ENCODE measurements around the gene ACADM. TPM values are rescaled to one million over a fixed set of nuclear protein-coding genes. Genes with fewer than 3 reads are reported as not detected.

The ACADM gene
- total RNA-seq, 1 donor from 2014 or later, result 85.1 TPM

- H4K20me1 ChIP-seq (ENCODE audit: low read depth), result peaks cover 66% of the 10 kb centered on the region
- no peak overlapping the region for H3K4me3 Mint-ChIP-seq
- peaks cover 36% of the 10 kb centered on the region for H3K36me3 ChIP-seq
- no peaks in the 10 kb centered on the region for H3K9me3 ChIP-seq (ENCODE audit: low read depth)
- no peaks in the 10 kb centered on the region for H3K27me3 ChIP-seq
- TF ChIP-seq EZH2phosphoT487 (IDR thresholded peaks at IDR 0.05), result no peak
- DNase-seq (ENCODE audit: low spot score), result no peak
- no peak overlapping the region for H2AFZ ChIP-seq (replicated peaks)
- H3K4me1 ChIP-seq, result peaks cover 46% of the 10 kb centered on the region
- no peaks in the 10 kb centered on the region for H3K27me3 Mint-ChIP-seq (ENCODE audit: insufficient read depth, low read depth)
- peak overlapping the region; percentile 53 for H3K27ac ChIP-seq
- peaks cover 68% of the 10 kb centered on the region for H3K79me2 ChIP-seq (ENCODE audit: low read depth)
- H3K9ac ChIP-seq, result no peak overlapping the region
- H3K9me3 Mint-ChIP-seq, result no peaks in the 10 kb centered on the region
- H3K36me3 Mint-ChIP-seq, result peaks cover 26% of the 10 kb centered on the region
- H3K27ac Mint-ChIP-seq, result no peak overlapping the region
- H3K4me1 Mint-ChIP-seq, result peaks cover 32% of the 10 kb centered on the region
- peak overlapping the region; percentile 9 for H3K4me2 ChIP-seq
- H3K4me3 ChIP-seq, result no peak overlapping the region
- peaks cover 65% of the 10 kb centered on the region for H3F3A ChIP-seq (ENCODE audit: low read depth)
Observed at GRCh38 chr1:75792091-75792490, 67.6 kb downstream of the ACADM start.

- Histone ChIP-seq H3K36me3 (peaks cover 36% of the 10 kb centered on the region), H3K9me3 (ENCODE audit: low read depth) (no peaks in the 10 kb centered on the region), H3K27ac (peak overlapping the region; percentile 74), H4K20me1 (ENCODE audit: low read depth) (peaks cover 43% of the 10 kb centered on the region), H3K4me1 (peaks cover 25% of the 10 kb centered on the region), H3K4me3 (no peak overlapping the region), H3F3A (ENCODE audit: low read depth) (peaks cover 59% of the 10 kb centered on the region), H3K27me3 (no peaks in the 10 kb centered on the region), H2AFZ (replicated peaks) (no peak overlapping the region), H3K9ac (no peak overlapping the region), H3K79me2 (ENCODE audit: low read depth) (peaks cover 45% of the 10 kb centered on the region), H3K4me2 (no peak overlapping the region)
- Mint-ChIP-seq H3K4me1 (peaks cover 9% of the 10 kb centered on the region), H3K4me3 (no peak overlapping the region), H3K27ac (no peak overlapping the region), H3K36me3 (peaks cover 26% of the 10 kb centered on the region), H3K27me3 (ENCODE audit: insufficient read depth, low read depth) (no peaks in the 10 kb centered on the region), H3K9me3 (no peaks in the 10 kb centered on the region)
- peak; percentile 9 for DNase-seq (ENCODE audit: low spot score)
- TF ChIP-seq CTCF (IDR thresholded peaks at IDR 0.05) (no peak), EZH2 (IDR thresholded peaks at IDR 0.05) (no peak), EZH2phosphoT487 (IDR thresholded peaks at IDR 0.05) (no peak)
Observed at GRCh38 chr1:75794382-75794781, 69.9 kb downstream of the ACADM start.

- no peak overlapping the region for H3K4me2 ChIP-seq
- TF ChIP-seq CTCF (IDR thresholded peaks at IDR 0.05), result no peak
- TF ChIP-seq EZH2 (IDR thresholded peaks at IDR 0.05), result no peak
- no peak for TF ChIP-seq EZH2phosphoT487 (IDR thresholded peaks at IDR 0.05)
- no peak overlapping the region for H3K27ac Mint-ChIP-seq
- H3K36me3 ChIP-seq, result peaks cover 36% of the 10 kb centered on the region
- no peak overlapping the region for H3K9ac ChIP-seq
- H3K4me1 Mint-ChIP-seq, result peaks cover 3% of the 10 kb centered on the region
- no peaks in the 10 kb centered on the region for H3K27me3 Mint-ChIP-seq (ENCODE audit: insufficient read depth, low read depth)
- H3K4me1 ChIP-seq, result peaks cover 11% of the 10 kb centered on the region
- H3K4me3 ChIP-seq, result no peak overlapping the region
- peaks cover 31% of the 10 kb centered on the region for H3K79me2 ChIP-seq (ENCODE audit: low read depth)
- H4K20me1 ChIP-seq (ENCODE audit: low read depth), result peaks cover 29% of the 10 kb centered on the region
- DNase-seq (ENCODE audit: low spot score), result no peak
- no peaks in the 10 kb centered on the region for H3K9me3 Mint-ChIP-seq
- H3K36me3 Mint-ChIP-seq, result peaks cover 21% of the 10 kb centered on the region
- peaks cover 59% of the 10 kb centered on the region for H3F3A ChIP-seq (ENCODE audit: low read depth)
- H3K4me3 Mint-ChIP-seq, result no peak overlapping the region
- H3K27me3 ChIP-seq, result no peaks in the 10 kb centered on the region
- H2AFZ ChIP-seq (replicated peaks), result no peak overlapping the region
- no peaks in the 10 kb centered on the region for H3K9me3 ChIP-seq (ENCODE audit: low read depth)
- no peak overlapping the region for H3K27ac ChIP-seq
Observed at GRCh38 chr1:75795703-75796193, 71.2 kb downstream of the ACADM start.

GRCh38 chr1:75796376-75797272 lies 72.1 kb downstream of the ACADM start, which contains the start of gene MSH4:
Gene MSH4 (plus strand): TSS chr1:75796882. CDS start chr1:75796986, 104 bp downstream.
- Histone ChIP-seq H3K4me1 (peaks cover 4% of the 10 kb centered on the region), H3K4me3 (no peak within 1 kb of the TSS), H2AFZ (replicated peaks) (no peak within 1 kb of the TSS), H3K9ac (no peak within 1 kb of the TSS), H3K79me2 (ENCODE audit: low read depth) (peaks cover 22% of the 10 kb centered on the region), H3K36me3 (peaks cover 27% of the 10 kb centered on the region), H3K4me2 (no peak within 1 kb of the TSS), H3K27ac (peak within 1 kb of the TSS; percentile 29), H3K9me3 (ENCODE audit: low read depth) (no peaks in the 10 kb centered on the region), H3F3A (ENCODE audit: low read depth) (peaks cover 54% of the 10 kb centered on the region), H3K27me3 (no peaks in the 10 kb centered on the region), H4K20me1 (ENCODE audit: low read depth) (peaks cover 24% of the 10 kb centered on the region)
- no peak within 1 kb of the TSS for H3K27ac Mint-ChIP-seq
- no peaks in the 10 kb centered on the region for H3K9me3 Mint-ChIP-seq
- H3K4me3 Mint-ChIP-seq, result no peak within 1 kb of the TSS
- no peak for TF ChIP-seq CTCF (IDR thresholded peaks at IDR 0.05)
- TF ChIP-seq EZH2phosphoT487 (IDR thresholded peaks at IDR 0.05), result no peak
- no peak for TF ChIP-seq EZH2 (IDR thresholded peaks at IDR 0.05)
- H3K27me3 Mint-ChIP-seq (ENCODE audit: insufficient read depth, low read depth), result no peaks in the 10 kb centered on the region
- no peaks in the 10 kb centered on the region for H3K4me1 Mint-ChIP-seq
- no peak for DNase-seq (ENCODE audit: low spot score)
- H3K36me3 Mint-ChIP-seq, result peaks cover 14% of the 10 kb centered on the region

All from neural progenitor cell (in vitro differentiated cells).